IPS DF 4.7 (cell line): Measurements from ENCODE around the gene SNCAIP.
"Not testable (repeated sequence)": the region's sequence is repeated elsewhere in the genome, so short reads cannot be mapped to it uniquely, and the experiment has no call there.

ENCODE experiments used
- DNase-seq: peaks from one replicate; pipeline ENCODE4 v3.0.0-alpha.2; 2013; ENCODE audit warnings: low spot score; ENCODE audit errors: extremely low read depth

The SNCAIP gene

GRCh38 chr5:122356855-122357254 lies 44.8 kb downstream of the SNCAIP start:
- no peak for DNase-seq

DNA sequence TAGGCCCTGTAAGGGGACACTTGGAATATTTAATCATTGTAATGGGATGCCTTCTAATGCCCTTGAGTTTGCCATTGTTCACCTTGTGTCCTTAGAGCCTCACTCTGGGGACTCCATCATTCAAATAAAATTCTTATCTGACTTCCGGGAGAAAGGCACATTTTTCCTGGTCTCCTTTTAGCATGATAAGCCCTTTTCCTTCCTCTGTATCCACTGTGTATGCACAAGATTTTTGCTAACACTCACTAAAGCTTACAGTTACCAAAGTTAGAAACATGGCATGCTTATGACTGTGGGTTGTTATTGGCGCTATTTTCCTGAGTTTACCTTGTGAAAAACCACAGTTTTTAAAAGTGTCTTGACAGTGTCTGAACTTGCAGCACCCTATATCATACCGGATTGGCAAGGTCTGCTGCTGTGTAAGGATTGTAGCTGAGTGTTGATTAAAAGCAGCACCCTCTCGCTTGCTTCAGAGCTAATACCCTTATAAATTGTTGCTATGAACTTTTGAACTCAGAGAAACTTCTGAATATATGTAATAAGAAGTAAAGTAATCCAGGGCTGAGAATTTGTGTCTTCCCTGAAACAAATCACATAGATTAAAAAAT lies 46.4 kb downstream of the SNCAIP start:
- no peak for DNase-seq

GRCh38 chr5:122362361-122362760 lies 50.3 kb downstream of the SNCAIP start:
- DNase-seq: no peak

- DNase-seq: no peak
These were observed 51.6 kb downstream of the SNCAIP start for GRCh38 chr5:122363623-122364022.

DNA sequence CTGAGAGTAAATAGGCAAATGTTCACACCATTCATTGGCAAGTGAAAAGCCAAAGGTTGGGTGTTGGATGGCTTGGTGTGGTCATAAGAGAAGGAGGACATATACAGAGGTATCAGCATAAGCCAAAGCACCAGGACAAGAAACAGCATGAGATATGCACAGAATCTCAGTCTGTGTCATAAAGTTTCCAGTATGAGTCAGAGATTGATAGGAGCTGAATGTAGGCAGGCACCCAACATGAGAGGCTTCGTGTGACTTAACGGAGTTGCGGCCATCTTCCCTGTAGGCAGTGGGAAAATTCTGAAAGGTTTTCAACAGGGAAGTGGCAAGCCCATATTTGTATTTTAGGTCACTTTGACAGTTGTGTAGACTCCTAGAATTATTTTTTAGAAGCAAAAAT lies 54.5 kb downstream of the SNCAIP start:
- DNase-seq: no peak

DNA sequence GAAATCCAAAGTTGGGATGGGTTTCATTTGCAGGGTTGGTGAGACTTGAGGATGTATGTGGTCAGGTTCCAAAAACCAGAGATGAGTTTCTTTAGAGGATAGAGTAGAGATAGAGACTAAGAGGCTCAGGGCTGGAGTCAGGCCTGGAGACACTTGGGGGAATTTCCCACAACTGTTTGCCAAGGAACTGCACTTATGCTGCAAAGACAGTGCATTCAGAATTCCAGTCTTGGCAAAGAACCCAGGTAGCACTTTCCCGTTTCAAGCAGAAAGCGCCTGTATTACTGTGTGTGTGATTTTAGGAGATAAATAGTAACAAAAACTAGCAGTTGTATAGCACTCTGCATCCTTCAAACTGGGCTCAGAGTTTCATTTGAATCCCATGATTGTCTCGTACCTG lies 55.4 kb downstream of the SNCAIP start:
- no peak for DNase-seq

DNA sequence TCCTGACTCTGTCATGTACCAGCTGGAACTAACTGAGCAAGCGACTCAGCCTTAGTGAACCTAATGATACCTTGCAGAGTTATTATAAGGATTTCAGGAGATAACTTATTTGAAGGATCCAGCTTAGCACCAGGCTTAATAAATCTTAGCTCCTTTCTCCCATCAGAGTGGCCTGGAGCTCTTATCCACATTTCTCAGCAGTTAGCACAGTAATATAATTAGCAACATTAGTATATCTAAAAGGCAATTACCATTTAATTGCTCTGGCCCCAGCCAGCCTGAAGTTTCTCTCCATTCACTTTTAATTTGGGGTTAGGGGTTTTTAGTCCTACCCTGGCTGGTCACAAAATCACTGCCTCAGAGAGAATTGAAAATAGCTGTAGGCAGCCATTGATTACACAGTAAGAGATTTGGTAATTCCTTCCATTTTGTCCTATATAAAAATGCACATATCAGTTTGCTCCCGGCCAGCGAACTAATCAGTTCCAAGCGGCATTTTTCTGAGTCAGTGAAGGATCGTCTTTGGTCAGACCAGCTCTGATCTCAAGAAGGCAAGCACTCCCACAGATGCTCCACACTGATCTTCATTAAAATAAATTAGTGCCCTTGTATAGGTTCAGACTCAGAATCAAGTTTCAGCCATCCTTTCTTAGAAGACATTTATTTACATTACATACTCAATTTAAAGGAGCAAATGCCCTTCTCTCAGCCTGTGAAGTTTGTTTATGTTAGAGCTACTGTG lies 56.6 kb downstream of the SNCAIP start:
- DNase-seq: no peak

- DNase-seq: no peak
These were observed 57.3 kb downstream of the SNCAIP start for GRCh38 chr5:122369253-122369815.

GRCh38 chr5:122371511-122372151 lies 59.6 kb downstream of the SNCAIP start:
- DNase-seq: no peak

- no peak for DNase-seq
These were observed 62.1 kb downstream of the SNCAIP start for GRCh38 chr5:122374110-122374509.

DNA sequence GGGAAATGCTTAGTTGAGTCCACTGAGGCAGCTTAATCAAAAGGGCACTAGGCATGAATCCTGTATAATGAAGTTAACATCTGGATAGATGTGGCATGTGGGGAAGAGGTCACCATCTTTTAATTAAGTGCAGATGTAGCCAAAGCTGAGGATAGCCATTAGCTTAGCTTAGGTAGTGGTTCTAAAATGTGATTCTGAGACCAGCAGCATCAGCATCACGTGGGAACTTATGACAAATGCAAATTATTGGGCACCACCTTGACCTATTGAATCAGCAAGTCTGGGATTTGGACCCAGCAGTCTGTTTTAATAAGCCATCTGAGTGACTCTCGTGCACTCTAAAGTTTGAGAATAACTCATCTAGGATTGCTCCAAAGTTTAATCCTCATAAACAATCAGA lies 63.8 kb downstream of the SNCAIP start:
- DNase-seq: no peak

DNA sequence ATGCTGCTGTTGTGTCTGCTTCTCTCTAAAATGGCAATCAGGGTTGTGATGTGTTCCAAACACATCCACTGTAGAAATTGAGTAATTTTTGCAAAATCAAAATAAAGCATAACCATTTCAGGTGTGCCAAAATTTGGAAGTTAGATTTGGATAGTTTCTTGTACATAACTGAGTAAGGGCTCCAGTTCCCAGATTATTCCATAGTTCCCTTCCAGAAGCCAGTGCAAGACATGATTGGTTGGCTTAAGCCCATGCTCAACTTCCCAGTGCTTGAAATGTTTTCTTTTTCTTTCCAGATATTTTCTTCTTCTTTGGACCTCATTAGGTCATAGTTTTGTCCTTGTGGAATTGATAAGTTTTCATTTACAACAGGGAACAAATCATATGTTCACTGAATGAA lies 64.2 kb downstream of the SNCAIP start:
- no peak for DNase-seq

DNA sequence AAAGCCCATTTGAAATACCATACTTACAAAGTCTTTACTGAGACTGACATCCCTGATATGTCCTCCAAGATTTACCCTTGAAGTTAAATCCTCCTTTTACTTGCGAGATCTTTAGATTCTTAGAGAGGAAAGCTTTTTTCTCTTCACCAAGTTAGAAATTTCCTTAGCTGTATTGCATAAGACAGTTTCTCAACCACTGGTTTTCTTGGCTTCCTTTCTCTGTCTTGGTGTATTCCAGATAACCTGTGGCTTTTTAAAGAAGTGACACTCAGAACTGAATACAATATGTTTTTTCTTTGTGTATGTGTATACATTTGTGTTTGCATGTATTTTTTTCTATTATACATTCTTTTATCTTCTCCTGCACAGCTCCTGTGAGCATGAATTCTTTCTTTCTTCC lies 65.0 kb downstream of the SNCAIP start:
- no peak for DNase-seq

- not testable (repeated sequence) for DNase-seq
These were observed 70.9 kb downstream of the SNCAIP start for GRCh38 chr5:122382938-122383337.

DNA sequence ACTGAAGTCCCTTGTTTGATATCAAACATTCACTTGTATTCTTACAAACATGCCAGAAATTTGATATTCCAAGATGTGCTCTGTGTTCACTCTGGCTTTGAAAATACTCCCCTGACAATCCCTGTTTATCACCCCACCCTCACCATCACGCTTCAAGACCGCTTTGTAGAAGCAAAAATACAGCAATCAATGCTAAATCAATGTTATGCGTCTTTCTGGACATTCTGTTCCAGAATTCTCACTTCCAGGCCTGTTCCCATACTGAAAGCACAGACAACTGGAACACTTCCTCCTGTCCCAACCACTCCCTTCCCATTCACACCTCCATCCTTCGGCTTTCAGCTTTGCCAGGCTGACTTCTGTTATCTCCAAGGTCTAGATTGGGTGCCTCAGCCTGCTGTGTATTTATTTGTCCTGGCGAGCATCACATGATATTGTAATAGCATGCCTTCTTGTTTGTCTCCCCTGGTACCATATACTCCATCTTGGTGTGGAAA lies 72.8 kb downstream of the SNCAIP start:
- DNase-seq: no peak

DNA sequence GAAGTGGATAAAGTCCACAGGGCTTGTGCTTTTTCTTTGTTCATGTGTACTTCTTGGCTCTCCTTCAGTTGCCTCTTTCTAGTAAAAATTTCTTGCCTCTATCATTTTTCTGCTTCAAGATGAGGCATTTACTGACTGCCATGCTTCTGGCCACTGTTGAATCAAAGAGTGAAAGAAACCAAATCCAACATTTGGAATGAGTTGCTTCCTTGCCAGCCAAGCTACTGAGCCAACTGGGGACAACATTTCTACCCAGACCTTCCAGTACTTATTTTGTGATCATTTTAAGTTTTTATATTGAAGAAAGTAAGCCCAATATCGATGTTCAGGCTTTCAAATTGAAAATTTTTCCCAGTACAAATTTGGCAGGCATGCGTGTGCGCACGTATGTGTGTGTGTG lies 73.2 kb downstream of the SNCAIP start:
- DNase-seq: no peak

- no peak for DNase-seq
These were observed 73.8 kb downstream of the SNCAIP start for GRCh38 chr5:122385808-122386207.

DNA sequence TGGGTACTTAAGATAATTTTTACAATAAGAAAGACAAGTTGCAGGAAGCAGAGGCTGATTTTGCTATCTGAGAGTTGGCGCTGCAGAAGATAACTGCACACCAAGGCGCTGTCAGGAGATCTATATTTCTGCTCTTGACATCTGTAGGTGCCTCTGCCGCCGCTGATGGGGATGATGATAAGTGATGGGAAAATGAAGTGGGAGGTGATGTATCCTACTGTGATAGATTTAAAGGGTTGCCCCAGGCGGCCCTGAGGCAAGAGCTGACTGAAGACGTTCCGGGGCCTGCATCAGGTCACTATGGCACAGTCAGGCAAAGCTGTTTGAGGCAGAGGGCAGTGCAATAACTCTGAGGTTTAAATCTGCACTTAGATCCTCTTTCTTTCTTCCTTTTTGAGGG lies 78.1 kb downstream of the SNCAIP start:
- no peak for DNase-seq

DNA sequence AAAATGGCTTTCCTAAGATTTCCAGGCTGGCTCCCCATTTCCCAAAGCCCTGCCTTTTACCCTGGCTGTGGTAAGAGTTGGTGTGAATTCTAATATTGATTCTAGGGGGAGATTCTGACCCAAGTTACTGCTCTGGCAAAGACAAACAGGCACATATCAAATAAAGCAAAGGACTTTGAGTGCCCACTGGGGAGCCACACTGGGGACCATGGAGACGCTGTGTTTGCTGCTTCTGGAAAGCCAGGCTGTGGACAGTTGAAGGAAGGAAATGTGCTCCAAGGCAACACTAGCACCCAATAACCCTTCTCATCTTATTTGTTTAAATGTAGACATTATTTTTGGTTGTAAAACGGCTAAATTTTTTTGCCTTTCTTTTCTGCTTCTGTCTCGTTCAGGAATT lies 78.7 kb downstream of the SNCAIP start:
- no peak for DNase-seq

- no peak for DNase-seq
These were observed 79.6 kb downstream of the SNCAIP start for GRCh38 chr5:122391621-122392020.

DNA sequence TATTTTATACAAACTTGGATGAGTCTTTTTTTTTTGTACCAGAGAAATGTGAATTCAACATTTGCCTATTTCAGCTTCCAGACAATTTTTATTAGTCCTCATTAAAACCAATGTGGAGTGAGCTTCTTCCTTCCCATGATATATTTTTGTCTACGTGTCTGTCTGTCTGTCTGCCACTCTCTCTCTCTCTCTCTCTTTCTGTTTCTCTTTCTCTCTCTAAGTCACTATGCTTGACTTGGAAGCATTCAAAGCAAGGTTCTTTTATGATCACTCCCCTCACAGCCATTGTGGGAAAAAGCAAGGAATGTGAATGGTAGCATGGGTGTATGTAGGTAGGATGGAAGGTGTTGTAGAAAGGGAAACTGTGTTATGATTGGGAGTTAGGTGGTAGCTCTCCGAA lies 80.2 kb downstream of the SNCAIP start:
- no peak for DNase-seq

- no peak for DNase-seq
These were observed 80.8 kb downstream of the SNCAIP start for GRCh38 chr5:122392824-122393223.
